8988T (cell line): ENCODE data around the gene NDUFAF8.

Experiments used
- DNase-seq: peaks from one replicate; pipeline ENCODE4 v3.0.0; 2011

The NDUFAF8 gene

DNA sequence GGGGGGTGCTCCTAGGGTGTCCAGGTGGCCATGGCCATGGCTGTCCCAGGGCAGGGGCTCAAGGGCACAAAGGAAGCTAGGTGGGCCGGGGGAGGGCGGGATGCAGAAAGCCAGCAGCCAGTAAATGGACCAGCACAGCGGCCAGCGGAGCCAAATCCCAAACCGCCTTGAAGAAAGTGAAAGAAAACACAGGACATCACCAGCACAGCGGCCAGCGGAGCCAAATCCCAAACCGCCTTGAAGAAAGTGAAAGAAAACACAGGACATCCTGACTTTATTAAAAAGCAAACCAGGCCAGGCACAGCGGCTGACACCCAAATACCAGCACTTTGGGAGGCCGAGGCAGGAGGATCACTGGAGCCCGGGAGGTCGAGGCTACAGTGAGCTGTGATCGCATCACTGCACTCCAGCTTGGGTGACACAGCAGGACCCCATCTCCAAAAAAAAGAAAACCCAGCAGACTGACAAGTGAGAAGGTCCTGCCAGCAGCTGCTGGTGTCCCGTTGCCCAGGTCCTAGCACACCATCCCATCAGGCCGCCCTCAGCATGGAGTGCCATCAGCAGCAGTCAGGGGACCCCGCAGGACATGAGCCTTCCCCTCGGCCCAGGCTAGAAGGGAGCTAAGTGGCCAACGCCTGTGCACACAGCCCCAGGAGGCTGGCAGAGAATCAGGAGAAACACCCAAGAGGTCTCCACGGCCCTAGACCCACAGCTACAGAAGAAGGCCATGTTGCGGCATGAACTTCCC lies 39.0 kb downstream of the NDUFAF8 start:
- no peak for DNase-seq

DNA sequence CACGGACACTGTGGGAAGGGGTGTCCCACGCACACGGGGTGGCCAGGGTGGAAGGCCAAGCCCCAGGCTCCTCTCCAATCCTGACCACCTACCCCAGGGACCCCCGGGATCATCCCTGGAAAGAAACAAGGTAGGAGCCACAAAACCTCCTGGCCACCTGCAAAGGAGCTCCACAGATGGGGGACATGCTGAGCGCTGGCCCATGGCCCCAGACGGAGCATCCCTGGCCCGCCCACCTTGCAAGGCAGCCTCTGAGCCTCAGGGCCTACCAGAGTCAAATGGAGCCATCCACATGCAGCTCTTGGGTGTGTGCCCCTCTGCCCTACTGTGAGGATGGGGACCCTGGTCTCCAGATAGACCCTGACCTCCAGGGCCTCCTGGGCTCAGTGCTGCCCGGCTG lies 39.7 kb downstream of the NDUFAF8 start:
- DNase-seq = no peak

DNA sequence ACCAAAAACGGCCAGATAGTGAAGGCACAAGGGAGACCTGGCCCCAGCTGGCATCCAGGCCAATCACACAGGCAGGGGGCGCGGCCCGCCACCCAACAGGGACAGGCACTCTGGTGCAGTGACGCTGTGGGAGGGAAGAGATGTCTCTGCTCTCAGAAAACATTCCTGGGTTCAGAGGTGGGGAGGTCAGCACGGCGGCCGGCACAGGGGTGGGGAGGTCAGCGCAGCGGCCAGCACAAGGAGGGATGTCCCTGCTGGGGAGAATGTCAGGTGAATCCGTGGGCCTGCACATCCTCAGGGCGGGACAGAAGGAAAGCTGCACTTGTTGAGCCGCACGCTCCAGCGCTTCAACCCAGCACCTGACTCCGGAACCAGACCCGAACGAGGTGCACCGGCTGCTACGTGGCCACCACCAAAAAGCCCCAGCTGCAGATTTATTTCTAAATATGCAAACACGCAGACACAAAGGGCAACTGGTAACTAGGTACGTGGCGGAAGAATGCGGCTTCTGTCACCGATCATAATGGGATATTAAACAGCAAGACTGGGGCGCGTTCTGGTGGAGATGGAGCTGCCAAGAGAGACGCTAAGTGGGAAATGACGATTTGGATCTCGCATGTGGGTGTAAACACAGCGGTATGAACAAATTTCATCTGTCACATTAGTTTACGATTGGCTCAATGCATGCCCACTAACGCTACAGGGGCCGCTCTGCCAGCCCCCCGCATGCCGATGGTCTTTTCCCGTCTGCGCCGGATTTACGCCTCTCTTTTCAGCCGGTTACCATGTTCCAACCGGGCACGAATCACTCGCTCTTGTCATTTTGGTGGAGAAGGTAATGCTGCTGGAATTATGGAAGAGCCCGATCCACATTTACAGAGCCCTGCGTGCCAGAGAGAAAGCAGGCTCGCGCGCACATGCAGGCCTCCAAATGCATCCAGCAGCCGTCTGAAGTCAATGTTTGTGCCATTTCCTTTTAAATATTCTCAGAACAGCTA lies 40.5 kb downstream of the NDUFAF8 start:
- no peak for DNase-seq

DNA sequence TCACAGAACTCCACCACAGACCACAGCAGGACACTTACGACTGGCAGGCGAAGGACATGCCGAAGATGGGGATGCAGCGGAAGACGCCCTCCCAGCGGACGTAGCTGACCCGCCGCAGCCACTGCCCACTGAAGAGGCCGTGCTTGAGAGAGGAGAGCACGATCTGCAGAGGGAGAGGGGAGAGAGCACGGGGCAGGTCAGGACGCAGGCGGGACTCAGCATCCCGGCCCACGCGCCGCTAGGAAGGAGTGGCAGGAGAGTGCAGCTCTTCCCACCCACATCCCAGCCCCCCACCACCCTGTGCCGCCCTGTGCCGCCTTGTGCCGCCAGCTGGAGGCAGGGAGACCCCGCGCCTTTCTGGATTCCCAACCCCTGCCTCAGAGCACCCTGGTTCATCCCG lies 41.5 kb downstream of the NDUFAF8 start:
- DNase-seq = no peak

DNA sequence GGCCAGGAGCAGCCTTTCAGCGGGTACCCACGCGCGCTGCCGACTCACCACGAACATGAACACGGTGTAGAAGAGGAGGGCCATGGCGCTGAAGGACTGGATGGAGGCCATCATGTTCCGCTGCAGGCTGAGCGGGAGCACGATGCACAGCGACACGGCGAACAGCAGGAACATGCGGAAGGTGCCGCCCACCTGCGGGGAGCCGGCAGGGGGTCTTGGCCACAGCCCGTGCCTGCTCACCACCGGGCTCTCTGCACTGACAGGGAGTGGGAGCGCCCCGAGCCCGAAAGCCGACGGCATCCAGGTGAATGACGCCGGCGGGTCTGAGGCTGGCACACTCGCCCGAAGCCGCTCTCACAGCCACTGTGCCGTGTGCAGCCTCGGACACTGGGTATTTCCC lies 43.0 kb downstream of the NDUFAF8 start:
- DNase-seq = no peak

DNA sequence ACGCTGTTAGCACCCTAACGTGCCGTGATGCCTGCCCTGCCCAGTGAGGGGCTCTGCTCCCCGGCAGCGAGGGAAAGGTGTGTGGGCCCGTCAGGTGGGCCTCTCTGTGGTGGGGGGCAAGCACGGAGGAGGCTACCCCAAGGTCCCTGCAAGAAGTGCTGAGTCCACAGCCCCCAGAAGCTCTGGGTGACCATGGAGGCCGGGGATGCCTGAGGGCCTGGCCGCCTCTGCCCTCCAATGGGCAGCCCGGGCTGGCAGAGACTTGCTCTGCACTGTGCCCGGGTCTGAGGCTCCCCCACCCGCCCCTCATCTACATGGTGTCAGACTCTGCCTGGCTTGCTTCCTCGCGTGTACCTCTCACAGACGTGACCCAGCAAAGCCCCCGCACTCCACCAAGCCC lies 43.8 kb downstream of the NDUFAF8 start:
- DNase-seq = no peak

DNA sequence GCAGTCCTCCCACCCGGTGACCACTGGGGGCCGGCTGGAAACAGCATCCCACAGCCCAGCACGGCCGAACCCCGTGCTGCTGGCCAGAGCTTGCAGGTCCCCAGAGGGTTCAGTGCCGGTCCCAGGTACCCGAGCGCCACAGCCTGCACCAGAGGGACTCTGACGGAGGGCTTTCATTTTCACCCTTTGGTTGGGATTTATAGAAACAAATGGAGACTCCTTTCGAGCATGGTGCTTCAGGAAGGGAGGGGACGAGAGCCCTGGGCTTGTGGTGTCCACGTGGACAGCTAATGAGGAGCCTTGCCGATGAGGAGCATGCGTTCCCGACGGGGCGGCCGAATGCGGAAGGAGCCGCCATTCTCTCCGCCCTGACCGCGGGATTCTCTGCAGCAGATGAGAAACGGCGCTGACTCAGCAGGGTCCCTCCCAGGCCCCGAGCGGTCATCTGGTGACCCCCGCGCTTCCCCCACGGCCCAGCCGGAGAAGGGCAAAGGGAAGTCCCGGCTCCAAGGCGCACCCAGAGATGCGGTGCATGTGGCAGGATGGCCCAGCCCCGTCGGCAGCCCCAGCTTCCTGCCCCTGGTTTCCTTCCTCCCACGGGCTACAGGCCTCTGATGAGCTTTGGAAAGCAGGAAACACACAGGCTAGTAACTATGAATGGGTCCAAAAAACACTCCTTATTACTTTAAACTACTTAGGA lies 46.2 kb downstream of the NDUFAF8 start:
- DNase-seq = no peak

DNA sequence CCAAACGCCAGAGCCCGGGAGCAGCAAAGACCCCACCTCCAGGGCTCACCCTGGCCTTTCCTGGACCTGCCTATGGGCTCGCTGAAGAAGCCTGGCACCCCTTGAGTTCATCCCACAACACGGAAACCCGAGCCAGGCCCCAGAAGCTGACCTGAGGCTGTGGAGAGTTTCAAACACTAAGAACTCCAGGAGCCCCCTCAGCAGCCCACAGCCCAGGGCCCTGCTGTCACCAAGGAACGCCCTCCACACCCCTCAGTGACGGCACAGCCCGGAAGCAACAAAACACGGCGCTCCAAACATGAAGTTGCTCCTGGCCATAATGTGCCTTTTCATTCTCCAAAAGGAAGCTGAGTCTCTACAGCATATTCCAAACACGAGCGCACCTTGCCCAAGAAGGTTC lies 46.8 kb downstream of the NDUFAF8 start:
- DNase-seq = no peak

DNA sequence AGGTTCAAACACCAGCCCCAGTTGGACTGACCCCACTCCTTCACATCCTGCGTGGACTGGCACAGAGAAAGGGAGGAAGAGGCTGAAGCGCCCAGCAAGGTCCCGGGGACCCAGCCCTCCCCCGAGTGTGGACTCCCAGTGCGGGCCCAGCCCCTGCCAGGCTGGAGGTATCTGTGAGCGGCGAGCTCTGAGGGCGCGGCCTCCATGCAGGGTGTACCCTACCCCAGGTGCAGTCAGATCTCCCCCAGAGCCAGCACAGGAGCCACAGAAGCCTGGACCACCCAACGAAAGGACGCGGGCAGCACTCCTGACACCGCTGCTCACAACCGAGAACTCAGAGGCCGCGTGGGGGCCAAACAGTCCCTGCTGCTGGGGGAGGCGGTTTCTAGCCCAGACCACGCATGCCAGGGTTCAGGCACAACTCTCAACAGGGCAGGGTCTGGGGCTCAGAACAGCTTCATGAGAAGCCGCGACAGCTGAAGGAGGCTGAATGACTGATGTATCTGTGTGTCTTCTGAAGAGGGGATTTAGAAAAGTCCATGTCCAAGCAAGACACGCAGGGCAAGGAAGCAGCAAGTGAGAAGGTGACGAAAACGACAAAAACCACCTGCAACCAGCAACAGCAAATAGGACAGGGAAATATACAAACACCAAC lies 47.5 kb downstream of the NDUFAF8 start:
- DNase-seq = no peak

DNA sequence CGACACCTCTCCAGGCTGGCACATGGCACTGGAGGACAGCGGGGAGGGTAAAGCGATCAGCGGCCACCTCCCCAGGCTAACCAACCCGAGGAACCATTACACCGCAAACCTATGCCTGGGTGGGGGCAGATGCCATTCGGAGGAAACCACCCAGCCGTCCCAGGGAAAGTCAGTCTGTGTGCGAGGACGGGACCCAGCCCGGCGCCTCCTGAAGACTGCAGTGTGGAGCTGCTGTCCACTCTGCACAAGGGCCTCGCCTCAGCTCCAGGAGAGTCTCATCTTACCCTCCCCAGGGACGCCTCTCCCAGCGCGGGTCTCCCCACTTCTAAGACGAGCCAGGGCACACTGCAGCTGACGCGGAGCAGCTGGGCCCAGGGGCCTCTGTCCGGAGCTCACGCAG lies 48.0 kb downstream of the NDUFAF8 start:
- DNase-seq = no peak

DNA sequence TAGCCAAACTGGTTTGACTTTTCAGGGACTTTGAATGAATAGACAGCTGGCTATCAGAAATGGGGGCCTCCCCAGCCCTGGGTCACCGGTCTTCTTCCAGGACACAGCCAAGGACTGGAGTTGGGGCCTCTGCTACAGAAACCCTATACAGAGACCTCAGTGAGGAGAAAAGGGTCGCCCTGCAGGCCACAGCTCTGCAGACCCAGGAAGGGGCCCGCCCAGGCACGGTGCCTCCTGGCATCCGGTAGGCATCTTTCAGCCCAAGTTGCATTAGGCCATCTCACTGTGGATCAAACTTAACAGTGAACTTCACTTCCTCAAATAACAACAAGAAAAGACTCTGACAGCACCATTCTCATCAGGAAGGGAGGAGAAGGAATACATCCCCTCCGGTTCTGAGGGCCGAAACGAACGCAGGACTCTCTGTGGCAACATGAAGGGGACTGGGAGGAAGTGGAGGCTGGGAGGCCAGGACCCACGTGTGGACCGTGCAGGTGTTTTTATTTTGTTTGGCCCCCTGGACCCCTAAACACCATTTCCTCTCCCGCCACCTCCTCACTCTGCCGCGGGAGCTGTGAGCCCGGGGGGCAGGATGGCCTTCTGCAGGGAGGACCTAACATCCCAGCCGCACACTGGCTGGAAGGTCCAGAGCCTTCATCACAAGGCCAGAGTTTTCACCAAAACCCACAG lies 48.8 kb downstream of the NDUFAF8 start:
- DNase-seq = no peak

DNA sequence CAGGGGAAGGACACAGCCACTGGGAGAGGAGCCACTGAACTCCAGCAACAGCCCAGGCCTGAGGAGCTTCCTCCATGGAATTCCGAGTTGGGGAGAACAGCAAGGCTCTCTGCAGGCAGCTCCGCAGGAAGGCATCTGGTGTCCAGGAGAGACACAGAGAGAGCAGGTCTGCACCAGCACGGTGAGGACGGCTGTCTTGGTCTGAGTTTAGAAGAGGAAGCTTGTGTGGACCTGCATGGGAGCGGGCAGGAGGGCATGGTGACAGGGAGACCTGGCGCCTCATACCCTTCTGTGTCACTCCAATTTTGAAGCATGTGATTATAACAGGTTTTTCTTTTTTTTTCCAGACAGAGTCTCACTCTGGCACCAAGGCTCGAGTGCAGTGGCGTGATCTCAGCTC lies 49.6 kb downstream of the NDUFAF8 start:
- DNase-seq = no peak

DNA sequence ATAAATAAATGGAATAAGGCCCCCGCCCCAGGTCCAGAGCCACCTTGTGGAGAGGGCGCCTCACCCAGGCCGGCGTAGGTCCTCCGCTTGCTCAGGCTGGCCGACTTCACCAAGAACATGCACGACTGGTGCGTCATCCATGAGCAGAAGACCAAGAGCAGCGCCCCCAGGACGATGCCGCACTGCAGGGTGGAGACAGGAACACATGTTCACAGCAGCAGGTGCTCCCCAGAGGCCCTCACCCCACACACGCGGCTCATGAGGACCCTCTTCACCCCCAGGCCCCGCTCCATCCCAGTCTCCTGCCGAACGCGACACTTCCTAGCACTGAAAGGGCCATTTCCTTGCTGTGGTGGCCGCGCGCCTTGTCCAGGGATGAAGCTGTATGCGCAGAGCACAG lies 50.5 kb downstream of the NDUFAF8 start:
- no peak for DNase-seq

DNA sequence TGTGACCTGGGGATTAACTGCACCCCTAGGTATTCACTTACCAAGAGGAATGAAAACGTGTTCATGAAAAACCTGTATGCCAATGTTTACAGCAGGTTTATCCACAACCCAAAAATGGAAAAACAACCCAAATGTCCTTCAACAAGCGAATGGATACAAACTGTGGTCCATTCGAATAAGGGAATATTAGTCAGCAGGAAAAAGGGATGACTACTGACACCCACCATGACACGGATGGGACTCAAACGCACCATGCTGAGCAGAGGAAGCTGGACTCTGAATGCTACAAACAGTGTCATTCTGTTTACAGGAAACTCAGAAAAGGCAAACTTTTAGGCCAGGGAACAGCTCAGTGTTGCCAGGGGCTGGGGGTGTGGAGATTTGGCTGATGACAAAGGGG lies 51.1 kb downstream of the NDUFAF8 start:
- DNase-seq = no peak
